ENCODE data around the gene VMAC. TPM values are rescaled to one million over a fixed set of nuclear protein-coding genes. Genes with fewer than 3 reads are reported as not detected.

The VMAC gene
- total and polyA plus RNA-seq, 2 of the 8 experiments (the other 6 are each of a cell fraction or from before 2014, with no cell fraction given), result 1.3 to 2.2 TPM

DNA sequence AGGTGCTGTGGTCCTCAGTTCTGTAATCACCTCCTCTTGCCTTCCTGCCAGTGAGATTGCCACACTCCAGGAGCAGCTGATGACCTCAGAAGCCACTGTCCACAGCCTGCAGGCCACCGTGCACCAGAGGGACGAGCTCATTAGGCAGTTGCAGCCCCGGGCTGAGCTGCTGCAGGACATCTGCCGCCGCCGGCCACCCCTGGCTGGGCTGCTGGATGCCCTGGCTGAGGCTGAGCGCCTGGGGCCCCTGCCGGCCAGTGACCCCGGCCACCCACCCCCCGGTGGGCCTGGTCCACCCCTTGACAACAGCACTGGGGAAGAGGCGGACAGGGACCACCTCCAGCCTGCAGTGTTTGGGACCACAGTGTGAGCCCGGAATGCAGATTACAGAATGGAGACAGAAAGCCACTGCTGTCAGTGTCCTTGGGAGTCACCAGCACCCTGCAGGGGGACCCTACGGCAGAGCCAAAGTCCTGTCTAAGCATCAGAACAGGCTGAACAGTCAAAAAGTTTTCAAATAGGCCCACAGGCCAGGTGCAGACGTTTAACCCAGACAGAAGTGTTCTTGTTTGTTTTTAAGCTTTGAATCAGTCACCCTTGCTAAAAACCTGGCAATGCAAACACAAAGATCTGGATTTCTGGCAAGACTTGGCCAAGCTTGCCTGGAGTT is 4.2 kb downstream of the VMAC start (continued):
- no peak for TF ChIP-seq KDM4A (IDR thresholded peaks at IDR 0.05; ENCODE audit: low read depth, low read length, severe bottlenecking)
- TF ChIP-seq PHF8 (conservative IDR thresholded peaks at IDR 0.05; ENCODE audit: low read depth, low read length), result no peak
- no peak for TF ChIP-seq GTF2F1 (IDR thresholded peaks at IDR 0.05; ENCODE audit: borderline replicate concordance, low read depth, low read length)
